NCI-H1694 (cell line): ENCODE measurements around the gene STARD10.

Experiments
- DNase-seq: peaks from one replicate; lab custom pipeline; 2025; lab: John Stamatoyannopoulos, UW

The STARD10 gene

DNA sequence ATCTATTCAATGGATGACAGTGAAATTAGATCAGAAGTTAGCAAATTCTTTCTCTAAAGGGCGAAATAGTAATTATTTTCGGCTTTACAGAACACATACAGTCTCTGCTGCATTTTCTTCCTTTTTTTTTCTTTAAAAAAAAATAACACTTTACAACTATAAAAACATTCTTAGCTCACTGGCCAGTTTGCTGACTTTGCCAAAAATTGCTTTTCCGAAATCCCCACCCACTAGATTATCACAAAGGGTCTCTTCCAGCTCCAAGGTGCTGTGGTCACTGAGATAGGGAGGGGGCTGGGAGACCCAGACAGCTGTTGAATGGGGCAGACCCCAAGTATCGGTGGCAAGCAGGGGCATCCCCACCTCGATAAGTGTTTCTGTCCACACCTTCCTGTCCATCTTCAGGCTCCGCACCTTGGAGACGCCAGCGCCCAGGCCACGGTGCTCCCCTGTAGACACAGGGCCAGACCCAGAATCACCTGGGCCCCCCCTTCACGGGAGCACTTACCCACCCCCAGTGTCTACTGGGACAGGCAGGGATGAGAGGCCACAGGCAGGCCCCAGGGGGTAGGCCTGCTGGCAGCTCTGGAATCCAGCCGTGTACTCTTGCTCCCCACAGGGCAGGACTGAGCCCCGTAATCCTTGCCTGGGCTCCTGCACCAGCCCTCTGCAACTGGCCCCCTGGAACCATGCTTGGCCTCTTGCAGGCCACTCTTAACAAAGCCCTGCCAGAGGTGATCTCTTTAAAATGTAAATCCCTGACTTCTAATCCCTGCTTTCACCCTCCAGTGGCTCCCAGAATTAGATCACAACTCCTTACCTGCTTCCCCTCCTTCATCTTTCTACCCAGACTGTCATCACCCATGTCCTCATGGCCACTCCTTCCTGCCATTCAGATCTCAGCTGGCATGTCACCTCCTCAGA, 88.1 kb downstream of the STARD10 start:
- no peak for DNase-seq

- DNase-seq: no peak
These were observed 89.0 kb downstream of the STARD10 start for GRCh38 chr11:72704783-72705265.
